Activated CD4-positive, alpha-beta T cell treated with anti-CD3 and anti-CD28 coated beads, Interleukin-2, amount 10 ng/mL, durations not matched to agents 24 days and 14 days (primary cell): Measurements from ENCODE around the gene ZBTB47. TPM values are rescaled to one million over a fixed set of nuclear protein-coding genes. Genes with fewer than 3 reads are reported as not detected.
A peak's percentile ranks its signal among the peaks of the same experiment; 100 is the strongest.

ENCODE experiments used
- DNase-seq: peaks from one replicate; pipeline ENCODE4 v3.0.0; 2022
- H3K27ac Mint-ChIP-seq: one replicate; pipeline ENCODE4 v1.8.0; 2022; ENCODE audit warnings: mild to moderate bottlenecking, mixed read lengths
- H3K27me3 Mint-ChIP-seq: one replicate; pipeline ENCODE4 v1.8.0; 2022; ENCODE audit warnings: mixed read lengths
- H3K36me3 Mint-ChIP-seq: one replicate; pipeline ENCODE4 v1.8.0; 2022; ENCODE audit warnings: low read depth, mild to moderate bottlenecking, mixed read lengths
- H3K4me1 Mint-ChIP-seq: one replicate; pipeline ENCODE4 v1.8.0; 2021; ENCODE audit warnings: mixed read lengths
- H3K4me3 Mint-ChIP-seq: one replicate; pipeline ENCODE4 v1.8.0; 2022; ENCODE audit warnings: mild to moderate bottlenecking, moderate library complexity, mixed read lengths
- H3K9me3 Mint-ChIP-seq: one replicate; pipeline ENCODE4 v1.8.0; 2021; ENCODE audit warnings: mixed read lengths
- intact Hi-C: fragments of 100-400 bp; cut with micrococcal nuclease; formaldehyde crosslinking; loops from one replicate; pipeline ENCODE4 v1.15.1; 2023
- total RNA-seq: library from RNA; stranded (reverse); gene quantifications from 2 replicates; pipeline ENCODE4 v1.2.3, GENCODE V29; 2022

Gene ZBTB47
- total RNA-seq, 1 donor from 2014 or later: 1.0 TPM

DNA sequence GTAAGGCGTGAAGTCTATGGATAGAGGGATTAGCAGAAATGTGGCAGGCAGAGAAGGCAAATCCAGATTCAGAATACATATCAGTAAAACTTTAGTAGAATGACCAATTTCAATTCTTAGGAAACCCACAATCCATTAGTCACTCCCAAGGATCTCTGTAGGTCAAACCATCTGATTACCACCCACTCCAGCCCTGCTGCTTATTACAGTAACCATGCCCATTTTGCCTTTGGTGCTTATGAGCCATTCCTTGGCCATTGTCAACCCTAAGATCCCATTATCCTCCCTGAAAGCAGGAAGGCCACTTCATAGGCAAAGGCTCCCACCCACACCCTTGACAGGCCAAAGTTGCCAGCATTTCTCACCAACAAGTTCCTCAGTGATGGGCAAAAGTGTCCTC is 26.8 kb downstream of the ZBTB47 start:
- Mint-ChIP-seq H3K27ac (no peak overlapping the region), H3K27me3 (peaks cover 3% of the 10 kb centered on the region), H3K9me3 (peaks cover 23% of the 10 kb centered on the region), H3K36me3 (no peaks in the 10 kb centered on the region), H3K4me3 (no peak overlapping the region), H3K4me1 (no peaks in the 10 kb centered on the region)
- intact Hi-C loops: no loop called here
- no peak for DNase-seq

DNA sequence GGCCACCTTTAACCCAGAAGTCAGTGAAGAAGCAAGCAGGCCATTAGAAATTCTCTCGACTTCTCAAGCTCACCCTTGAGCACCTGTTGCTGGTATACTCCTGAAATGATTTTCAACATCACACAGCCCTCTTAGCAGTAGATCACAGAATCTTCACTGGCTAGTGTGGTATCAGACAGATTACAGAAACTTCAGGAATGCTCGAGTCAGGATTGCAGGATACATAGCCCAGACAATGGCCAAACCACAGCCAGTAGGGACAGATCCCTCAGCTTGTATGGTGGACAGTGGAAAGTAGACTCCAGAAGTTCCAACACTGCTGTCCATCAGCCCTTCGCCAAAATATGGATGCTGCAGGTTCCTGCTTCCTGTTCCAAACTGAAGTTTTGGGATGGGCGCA is 27.3 kb downstream of the ZBTB47 start:
- Mint-ChIP-seq H3K36me3 (no peaks in the 10 kb centered on the region), H3K9me3 (peaks cover 23% of the 10 kb centered on the region), H3K4me3 (no peak overlapping the region), H3K4me1 (peaks cover under 1% of the 10 kb centered on the region), H3K27me3 (peaks cover 6% of the 10 kb centered on the region), H3K27ac (no peak overlapping the region)
- intact Hi-C loops: no loop called here
- DNase-seq: no peak

DNA sequence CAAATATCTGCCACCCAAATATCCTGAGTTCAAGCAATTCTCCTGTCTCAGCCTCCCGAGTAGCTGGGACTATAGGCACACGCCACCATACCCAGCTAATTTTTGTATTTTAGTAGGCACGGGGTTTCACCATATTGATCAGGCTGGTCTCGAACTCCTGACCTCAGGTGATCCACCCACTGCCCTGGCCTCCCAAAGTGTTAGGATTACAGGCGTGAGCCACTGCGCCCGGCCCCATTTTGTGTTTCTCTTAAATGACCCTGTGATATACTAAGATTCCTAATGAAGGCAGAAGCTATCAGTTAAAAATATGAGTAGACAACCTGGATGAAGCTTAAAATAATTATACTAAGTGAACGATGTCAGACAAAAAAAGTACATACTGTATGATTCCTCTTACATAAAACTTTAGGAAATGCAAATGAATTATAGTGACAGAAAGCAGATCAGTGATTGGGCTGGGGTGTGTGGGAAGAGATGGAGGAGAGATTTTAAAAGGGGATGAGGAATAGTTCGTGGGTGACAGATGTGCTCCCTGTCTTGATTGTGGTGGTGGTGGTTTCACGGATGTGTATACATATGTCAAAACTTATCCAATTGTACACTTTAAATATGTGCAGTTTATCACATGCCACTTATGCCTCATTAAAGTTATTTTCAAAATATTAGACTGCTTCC is 28.0 kb downstream of the ZBTB47 start:
- H3K27ac Mint-ChIP-seq: no peak overlapping the region
- no peak for DNase-seq
- peaks cover 2% of the 10 kb centered on the region for H3K4me1 Mint-ChIP-seq
- H3K27me3 Mint-ChIP-seq: peaks cover 8% of the 10 kb centered on the region
- intact Hi-C loops: no loop called here
- H3K36me3 Mint-ChIP-seq: no peaks in the 10 kb centered on the region
- peaks cover 19% of the 10 kb centered on the region for H3K9me3 Mint-ChIP-seq
- no peak overlapping the region for H3K4me3 Mint-ChIP-seq

DNA sequence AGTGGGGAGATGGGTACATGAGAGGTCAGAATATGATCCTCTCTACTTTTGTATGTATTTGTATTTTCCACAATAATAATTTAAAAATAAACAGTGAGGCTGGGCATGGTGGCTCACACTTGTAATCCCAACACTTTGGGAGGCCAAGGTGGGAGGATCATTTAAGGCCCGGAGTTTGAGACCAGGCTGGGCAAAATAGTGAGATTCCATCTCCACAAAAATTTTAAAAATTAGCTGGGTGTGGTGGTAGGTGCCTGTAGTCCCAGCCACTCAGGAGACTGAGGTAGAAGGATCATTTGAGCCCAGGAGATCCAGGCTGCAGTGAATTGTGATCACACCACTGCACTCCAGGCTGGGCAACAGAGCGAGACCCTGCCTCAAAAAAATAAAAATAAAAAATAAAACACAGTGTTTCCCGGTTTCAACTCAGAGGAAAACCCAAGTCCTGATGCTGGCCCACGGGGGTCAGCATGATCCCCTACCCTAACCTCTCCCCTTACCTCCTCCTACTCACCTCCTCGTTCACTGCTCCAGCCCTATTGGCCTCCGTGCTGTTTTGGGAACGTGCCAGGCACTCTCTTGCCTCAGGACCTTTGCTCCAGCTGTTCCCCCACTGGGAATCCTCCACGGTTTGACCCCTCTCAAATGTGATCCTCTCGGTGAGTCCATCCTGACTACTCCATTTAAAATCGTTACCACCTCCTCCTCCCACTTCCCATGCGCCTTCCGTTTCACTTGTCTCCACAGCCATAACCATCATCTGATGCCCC is 29.0 kb downstream of the ZBTB47 start:
- Mint-ChIP-seq H3K27ac (no peak overlapping the region), H3K36me3 (no peaks in the 10 kb centered on the region), H3K4me3 (no peak overlapping the region), H3K9me3 (peaks cover 13% of the 10 kb centered on the region), H3K27me3 (peaks cover 10% of the 10 kb centered on the region), H3K4me1 (peaks cover 2% of the 10 kb centered on the region)
- DNase-seq: no peak
- intact Hi-C loops: no loop called here

DNA sequence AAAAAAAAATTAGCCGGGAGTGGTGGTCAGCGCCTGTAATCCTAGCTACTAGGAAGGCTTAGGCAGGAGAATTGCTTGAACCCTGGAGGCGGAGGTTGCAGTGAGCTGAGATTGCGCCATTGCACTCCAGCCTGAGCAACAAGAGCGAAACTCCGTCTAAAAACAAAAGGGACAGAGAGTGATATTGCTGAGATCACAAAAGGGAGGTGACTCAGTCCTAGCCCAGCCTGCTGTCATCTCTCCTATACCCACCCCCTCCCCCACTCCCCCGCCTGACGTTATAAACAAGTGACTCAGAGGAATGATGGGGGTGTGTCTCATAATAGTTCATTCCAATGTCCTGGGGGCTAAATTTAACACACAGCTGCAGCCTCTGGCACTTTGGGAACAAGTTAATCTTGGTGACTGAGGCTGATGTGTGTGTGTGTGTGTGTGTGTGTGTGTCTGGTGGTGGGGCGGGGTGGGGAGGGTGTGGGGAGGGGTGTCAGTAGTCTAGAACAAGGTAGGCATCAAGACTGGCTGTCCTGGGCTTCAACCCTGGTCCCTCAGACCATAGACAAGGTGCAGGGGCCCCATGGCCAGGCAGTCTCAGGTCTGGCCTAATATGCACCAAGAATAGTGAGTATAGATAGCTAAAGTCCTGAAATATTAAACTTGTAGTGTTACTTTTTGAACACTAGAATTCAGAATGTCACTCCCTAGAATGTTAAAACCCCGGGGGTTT is 30.5 kb downstream of the ZBTB47 start:
- no peak overlapping the region for H3K4me3 Mint-ChIP-seq
- no peak overlapping the region for H3K27ac Mint-ChIP-seq
- H3K27me3 Mint-ChIP-seq: peaks cover 10% of the 10 kb centered on the region
- H3K36me3 Mint-ChIP-seq: no peaks in the 10 kb centered on the region
- intact Hi-C loops: loop anchor here (1.0 kb wide), 1 partner anchor 46 kb away; no protein-coding TSS in a partner anchor
- H3K9me3 Mint-ChIP-seq: peaks cover 3% of the 10 kb centered on the region
- no peak for DNase-seq
- H3K4me1 Mint-ChIP-seq: peaks cover 2% of the 10 kb centered on the region

DNA sequence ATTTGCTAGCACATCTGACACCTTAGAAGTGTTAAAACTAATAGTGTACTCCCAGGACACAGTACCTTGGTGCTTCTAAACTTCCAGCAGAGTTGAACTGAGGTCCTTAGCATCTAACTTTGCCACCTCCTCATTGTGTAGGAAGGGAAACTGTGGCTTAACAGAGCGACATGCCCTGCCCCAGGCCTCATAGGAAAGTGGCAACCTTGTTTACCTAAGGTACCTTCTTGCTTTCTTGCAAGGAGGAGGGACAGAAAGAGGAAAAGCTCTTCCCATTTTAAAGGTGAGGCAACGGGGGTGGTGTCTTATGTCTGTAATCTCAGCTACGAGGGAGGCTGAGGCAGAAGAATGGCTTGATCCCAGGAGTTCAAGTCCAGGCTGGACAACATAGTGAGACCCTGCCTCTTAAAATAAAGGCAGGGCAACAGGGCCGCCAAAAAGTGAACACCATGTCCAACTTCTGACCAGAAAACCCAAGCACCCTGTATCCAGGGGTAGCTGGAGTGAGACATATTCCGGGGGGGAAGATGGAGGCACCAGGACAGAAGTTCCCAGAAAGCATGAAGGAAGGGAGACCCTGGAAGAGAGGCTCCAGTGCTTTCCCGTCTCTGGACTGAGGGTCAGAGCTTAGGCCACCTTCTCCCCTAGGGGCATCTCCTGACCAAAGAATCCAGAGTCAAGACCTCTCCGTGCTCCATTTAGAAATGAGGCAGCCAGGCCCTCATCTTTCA is 31.3 kb downstream of the ZBTB47 start:
- no peaks in the 10 kb centered on the region for H3K9me3 Mint-ChIP-seq

DNA sequence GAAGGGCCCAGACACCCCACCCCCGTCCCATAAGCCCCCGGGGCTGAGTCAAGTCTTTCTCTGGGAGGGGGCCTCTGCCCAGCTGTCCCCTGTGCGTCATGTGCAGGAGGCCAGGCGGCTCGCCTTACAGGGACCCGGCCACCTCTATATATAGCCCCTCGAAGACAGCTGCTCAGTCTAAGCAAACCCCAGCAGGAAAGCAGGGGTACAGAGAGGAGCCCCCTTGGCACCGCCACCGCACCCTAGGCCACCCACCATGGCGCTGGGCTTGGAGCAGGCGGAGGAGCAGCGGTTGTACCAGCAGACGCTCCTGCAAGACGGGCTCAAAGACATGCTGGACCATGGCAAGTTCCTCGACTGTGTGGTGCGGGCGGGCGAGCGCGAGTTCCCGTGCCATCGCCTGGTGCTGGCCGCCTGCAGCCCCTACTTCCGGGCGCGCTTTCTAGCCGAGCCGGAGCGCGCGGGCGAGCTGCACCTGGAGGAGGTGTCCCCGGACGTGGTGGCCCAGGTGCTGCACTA is 31.9 kb downstream of the ZBTB47 start, which contains the start of gene KLHL40:
Gene KLHL40, plus strand, starts transcription at position 175 of the 519 bp plus-strand sequence. Its CDS starts 82 bp downstream, at position 257.
- H3K27me3 Mint-ChIP-seq: peaks cover 13% of the 10 kb centered on the region
- intact Hi-C loops: no loop called here
- H3K4me3 Mint-ChIP-seq: peak within 1 kb of the TSS; percentile 25
- no peak for DNase-seq
- no peaks in the 10 kb centered on the region for H3K36me3 Mint-ChIP-seq
- no peak within 1 kb of the TSS for H3K27ac Mint-ChIP-seq
- H3K9me3 Mint-ChIP-seq: no peaks in the 10 kb centered on the region
- H3K4me1 Mint-ChIP-seq: peaks cover 2% of the 10 kb centered on the region

More for the DNA sequence above, 31.3 kb downstream of the ZBTB47 start:
- Mint-ChIP-seq H3K36me3 (no peaks in the 10 kb centered on the region), H3K27me3 (peaks cover 10% of the 10 kb centered on the region), H3K27ac (no peak overlapping the region), H3K4me3 (no peak overlapping the region), H3K4me1 (peaks cover 2% of the 10 kb centered on the region)
- no peak for DNase-seq
- intact Hi-C loops: loop anchor here (1.0 kb wide), 1 partner anchor 46 kb away; no protein-coding TSS in a partner anchor

DNA sequence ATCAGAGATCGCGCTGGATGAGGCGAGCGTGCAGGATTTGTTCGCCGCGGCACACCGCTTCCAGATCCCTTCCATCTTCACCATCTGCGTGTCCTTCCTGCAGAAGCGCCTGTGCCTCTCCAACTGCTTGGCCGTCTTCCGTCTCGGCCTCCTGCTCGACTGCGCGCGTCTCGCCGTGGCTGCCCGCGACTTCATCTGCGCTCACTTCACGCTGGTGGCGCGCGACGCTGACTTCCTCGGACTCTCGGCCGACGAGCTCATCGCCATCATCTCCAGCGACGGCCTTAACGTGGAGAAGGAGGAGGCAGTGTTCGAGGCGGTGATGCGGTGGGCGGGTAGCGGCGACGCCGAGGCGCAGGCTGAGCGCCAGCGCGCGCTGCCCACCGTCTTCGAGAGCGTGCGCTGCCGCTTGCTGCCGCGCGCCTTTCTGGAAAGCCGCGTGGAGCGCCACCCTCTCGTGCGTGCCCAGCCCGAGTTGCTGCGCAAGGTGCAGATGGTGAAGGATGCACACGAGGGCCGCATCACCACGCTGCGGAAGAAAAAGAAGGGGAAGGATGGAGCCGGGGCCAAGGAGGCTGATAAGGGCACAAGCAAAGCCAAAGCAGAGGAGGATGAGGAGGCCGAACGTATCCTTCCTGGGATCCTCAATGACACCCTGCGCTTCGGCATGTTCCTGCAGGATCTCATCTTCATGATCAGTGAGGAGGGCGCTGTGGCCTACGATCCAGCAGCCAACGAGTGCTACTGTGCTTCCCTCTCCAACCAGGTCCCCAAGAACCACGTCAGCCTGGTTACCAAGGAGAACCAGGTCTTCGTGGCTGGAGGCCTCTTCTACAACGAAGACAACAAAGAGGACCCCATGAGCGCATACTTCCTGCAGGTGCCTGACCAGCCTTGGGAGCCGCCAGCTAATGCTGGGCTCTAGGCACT is 32.7 kb downstream of the ZBTB47 start:
- H3K4me3 Mint-ChIP-seq: peak overlapping the region; percentile 25
- H3K27ac Mint-ChIP-seq: no peak overlapping the region
- H3K4me1 Mint-ChIP-seq: peaks cover 2% of the 10 kb centered on the region
- no peaks in the 10 kb centered on the region for H3K36me3 Mint-ChIP-seq
- H3K9me3 Mint-ChIP-seq: no peaks in the 10 kb centered on the region
- DNase-seq: no peak
- H3K27me3 Mint-ChIP-seq: peaks cover 15% of the 10 kb centered on the region
- intact Hi-C loops: no loop called here

DNA sequence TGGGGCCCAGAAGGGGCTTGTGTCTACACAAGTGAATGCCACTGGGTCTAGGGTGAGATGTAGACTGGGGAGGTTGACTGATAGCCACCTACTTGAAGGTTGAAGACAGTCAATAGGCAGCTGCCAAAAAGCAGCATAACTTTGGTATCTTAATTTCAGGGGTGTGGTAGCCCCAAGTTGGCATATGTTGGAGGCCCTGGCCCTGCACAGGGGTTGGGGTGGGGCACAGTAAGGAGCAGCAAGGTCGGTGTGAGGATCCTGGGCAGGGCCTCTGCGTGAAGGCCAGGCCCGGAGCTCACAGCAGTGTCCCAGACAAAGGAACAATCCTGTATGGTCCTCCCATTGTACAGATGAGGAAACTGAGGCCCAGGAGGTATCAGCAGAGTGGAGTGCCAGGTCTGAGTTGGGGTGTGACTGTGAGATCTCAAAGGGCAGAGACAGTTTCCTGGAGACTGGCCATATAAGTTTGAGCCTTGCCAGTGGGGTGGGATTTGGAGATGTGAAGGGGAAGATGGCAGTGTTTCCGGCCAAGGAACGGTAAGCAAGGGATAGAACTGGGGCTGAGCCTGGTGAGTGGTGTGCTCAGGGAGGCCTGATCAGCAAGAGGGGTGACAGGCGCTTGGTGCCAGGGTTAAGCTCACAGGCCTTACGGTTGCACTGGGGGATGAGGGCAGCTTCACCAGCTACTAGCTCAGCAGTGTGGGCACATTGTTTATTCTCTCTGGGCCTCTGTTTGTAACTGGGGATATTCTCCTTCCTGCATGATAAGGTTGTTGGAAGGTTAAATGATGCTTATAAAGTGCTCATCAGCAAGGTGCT is 33.5 kb downstream of the ZBTB47 start:
- no peak overlapping the region for H3K4me3 Mint-ChIP-seq
- H3K9me3 Mint-ChIP-seq: no peaks in the 10 kb centered on the region
- peaks cover 2% of the 10 kb centered on the region for H3K4me1 Mint-ChIP-seq
- intact Hi-C loops: no loop called here
- H3K27me3 Mint-ChIP-seq: peaks cover 12% of the 10 kb centered on the region
- no peaks in the 10 kb centered on the region for H3K36me3 Mint-ChIP-seq
- no peak overlapping the region for H3K27ac Mint-ChIP-seq
- no peak for DNase-seq

DNA sequence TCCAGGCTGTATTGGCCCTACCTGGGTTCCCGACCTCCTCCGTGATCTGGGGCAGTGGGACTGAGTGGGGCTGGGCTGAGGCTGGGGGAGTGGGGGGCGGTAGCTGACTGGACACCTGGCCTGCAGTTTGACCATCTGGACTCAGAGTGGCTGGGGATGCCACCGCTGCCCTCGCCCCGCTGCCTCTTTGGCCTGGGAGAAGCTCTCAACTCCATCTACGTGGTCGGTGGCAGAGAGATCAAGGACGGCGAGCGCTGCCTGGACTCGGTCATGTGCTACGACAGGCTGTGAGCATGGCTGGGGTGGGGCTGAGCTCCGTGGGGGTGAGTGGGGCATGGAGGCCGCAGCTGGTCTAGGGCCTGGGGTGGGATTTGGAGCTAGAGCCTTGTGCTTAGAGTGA is 34.5 kb downstream of the ZBTB47 start:
- Mint-ChIP-seq H3K4me1 (peaks cover 2% of the 10 kb centered on the region), H3K9me3 (no peaks in the 10 kb centered on the region), H3K27me3 (peaks cover 12% of the 10 kb centered on the region), H3K4me3 (no peak overlapping the region), H3K27ac (no peak overlapping the region), H3K36me3 (no peaks in the 10 kb centered on the region)
- intact Hi-C loops: no loop called here
- no peak for DNase-seq

DNA sequence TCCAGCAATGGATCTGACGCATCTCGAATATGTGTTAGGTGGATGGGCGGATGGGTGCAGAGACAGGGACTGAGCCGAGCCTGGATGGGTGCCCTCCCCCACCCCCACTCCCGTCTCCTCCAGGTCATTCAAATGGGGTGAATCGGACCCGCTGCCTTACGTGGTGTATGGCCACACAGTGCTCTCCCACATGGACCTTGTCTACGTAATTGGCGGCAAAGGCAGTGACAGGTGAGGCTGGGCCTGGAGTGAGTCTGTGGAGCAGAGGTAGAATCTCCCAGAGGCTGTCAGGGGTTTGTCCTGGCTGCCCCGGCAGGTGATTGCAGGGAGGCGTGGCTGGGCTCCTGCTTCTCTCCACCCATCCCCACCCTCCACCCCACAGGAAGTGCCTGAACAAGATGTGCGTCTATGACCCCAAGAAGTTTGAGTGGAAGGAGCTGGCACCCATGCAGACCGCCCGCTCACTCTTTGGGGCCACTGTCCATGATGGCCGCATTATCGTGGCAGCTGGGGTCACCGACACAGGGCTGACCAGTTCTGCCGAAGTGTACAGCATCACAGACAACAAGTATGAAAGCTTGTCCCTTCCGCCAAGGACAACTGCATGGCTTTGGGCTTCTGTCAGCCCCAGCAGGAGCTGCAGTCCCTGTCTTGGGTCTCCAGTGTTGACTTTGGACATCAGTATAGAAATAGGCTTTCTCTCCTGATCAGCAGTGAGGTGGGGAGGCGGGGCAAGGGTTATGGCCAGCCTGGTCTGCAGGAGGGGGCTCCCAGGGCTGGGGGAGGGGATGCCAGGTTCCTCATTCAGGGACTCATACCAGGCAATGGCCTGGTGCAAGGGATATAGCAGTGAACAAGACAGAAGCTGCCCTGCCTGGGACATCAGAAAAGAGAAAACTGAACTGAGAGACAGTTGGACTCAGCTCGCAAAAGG is 35.3 kb downstream of the ZBTB47 start:
- H3K27me3 Mint-ChIP-seq: peaks cover 12% of the 10 kb centered on the region
- intact Hi-C loops: no loop called here
- no peak for DNase-seq
- no peak overlapping the region for H3K4me3 Mint-ChIP-seq
- no peaks in the 10 kb centered on the region for H3K9me3 Mint-ChIP-seq
- H3K4me1 Mint-ChIP-seq: peaks cover 2% of the 10 kb centered on the region
- H3K36me3 Mint-ChIP-seq: no peaks in the 10 kb centered on the region
- no peak overlapping the region for H3K27ac Mint-ChIP-seq
